ENCODE data around the gene GJB4.

GJB4 gene

DNA sequence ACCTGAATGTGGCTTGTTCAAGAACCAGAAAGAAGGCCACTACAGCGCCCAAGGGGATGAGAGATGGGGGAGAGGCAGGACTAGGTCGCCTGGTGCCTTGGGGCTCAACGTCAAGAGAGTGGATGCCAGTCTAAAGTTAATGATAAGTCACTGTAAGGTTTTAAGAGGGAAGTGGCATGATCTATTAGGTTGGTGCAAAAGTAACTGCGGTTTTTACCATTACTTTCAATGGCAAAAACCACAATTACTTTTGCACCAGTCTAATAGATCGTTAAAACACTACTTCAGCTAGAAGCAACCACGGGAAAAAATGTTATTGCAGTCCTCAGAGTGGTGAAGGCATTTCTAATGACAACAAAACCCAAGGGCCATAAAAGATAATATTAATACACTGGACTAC, 18.8 kb downstream of the GJB4 start:
- no peak overlapping the region for H3K4me3 ChIP-seq (ENCODE audit: low read depth, low read length)
- TF ChIP-seq, protein P1, sequence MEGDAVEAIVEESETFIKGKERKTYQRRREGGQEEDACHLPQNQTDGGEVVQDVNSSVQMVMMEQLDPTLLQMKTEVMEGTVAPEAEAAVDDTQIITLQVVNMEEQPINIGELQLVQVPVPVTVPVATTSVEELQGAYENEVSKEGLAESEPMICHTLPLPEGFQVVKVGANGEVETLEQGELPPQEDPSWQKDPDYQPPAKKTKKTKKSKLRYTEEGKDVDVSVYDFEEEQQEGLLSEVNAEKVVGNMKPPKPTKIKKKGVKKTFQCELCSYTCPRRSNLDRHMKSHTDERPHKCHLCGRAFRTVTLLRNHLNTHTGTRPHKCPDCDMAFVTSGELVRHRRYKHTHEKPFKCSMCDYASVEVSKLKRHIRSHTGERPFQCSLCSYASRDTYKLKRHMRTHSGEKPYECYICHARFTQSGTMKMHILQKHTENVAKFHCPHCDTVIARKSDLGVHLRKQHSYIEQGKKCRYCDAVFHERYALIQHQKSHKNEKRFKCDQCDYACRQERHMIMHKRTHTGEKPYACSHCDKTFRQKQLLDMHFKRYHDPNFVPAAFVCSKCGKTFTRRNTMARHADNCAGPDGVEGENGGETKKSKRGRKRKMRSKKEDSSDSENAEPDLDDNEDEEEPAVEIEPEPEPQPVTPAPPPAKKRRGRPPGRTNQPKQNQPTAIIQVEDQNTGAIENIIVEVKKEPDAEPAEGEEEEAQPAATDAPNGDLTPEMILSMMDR (IDR thresholded peaks at IDR 0.05; ENCODE audit: borderline replicate concordance, insufficient read depth, low read depth, low read length), result no peak

DNA sequence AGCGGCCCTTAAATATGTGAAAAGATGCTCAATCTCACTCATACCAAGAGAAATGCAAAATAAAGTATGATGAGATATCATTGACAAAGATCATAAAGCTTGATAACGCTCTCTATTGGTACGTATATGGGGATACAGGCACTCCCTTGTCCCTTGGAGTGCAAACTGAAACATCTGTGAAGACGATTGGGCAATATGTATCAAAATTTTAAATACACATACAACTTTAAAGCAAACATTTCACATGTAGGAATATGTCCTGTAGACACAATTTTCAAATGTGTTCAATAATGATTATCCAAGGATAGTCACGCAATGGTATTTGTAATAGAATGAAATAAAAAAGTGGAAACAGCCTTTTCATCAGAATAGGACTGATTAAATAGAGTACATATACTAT, 19.5 kb downstream of the GJB4 start:
- TF ChIP-seq, protein P1 (IDR thresholded peaks at IDR 0.05; ENCODE audit: borderline replicate concordance, insufficient read depth, low read depth, low read length), result no peak
- no peak overlapping the region for H3K4me3 ChIP-seq (ENCODE audit: low read depth, low read length)

DNA sequence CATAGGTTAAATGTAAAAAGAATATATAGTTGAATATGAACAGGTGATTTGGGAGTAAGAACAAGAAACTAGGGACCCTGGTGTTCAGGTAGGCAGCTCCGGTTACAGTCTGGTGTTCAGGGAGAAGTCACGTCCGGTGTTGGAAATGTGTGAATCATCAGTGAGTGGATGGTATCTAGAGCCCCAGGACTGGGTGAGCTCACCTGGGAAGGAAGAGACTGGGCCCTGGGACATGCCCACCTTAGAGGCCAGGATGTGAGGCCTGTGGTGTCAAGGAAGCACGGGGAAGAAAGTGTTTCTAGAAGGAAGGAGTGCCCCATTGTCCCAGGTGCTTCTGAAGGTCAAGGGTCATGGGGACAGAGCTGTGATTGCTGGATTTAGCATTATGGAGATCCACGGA, 20.0 kb downstream of the GJB4 start:
- TF ChIP-seq, protein P1 (IDR thresholded peaks at IDR 0.05; ENCODE audit: borderline replicate concordance, insufficient read depth, low read depth, low read length), result no peak
- H3K4me3 ChIP-seq (ENCODE audit: low read depth, low read length), result no peak overlapping the region

DNA sequence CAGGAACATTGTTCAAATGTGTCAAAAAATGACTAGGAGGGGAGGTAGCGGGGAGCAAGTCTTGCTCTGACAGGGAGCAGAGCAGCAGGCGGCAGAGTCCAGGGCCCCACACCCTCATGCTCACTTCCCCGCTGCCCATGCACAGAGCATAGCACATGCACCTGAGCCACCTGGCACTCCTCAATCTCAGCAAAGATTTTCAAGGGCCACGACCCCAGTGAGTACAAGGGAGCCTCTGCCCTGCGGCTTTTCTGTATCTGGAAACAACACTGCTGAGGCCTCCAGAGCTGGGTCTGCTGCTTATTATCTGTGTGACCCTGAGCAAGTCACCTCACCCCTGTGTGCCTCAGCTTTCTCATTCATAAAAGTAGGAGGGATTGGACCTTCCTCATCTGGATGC, 20.4 kb downstream of the GJB4 start:
- no peak overlapping the region for H3K4me3 ChIP-seq (ENCODE audit: low read depth, low read length)
- TF ChIP-seq, protein P1 (IDR thresholded peaks at IDR 0.05; ENCODE audit: borderline replicate concordance, insufficient read depth, low read depth, low read length), result no peak

DNA sequence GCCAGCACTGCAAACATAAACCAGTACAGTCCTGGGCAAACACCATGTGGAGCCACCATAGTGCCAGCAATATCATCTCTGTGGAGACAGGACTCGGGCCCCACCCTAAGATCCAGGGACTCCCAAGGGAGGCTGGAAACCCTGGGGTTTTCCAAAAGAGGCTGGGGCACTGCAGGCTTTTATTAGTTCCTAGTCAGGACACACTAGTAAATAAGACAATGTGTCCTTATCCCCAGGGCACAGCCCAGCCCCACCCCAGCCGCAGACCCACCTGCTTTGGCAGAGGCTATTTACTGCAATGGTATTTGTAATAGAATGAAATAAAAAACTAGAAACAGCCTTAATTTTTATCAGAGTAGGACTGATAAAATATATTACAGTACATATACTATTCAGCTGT, 21.0 kb downstream of the GJB4 start:
- H3K4me3 ChIP-seq (ENCODE audit: low read depth, low read length), result no peak overlapping the region
- TF ChIP-seq, protein P1 (IDR thresholded peaks at IDR 0.05; ENCODE audit: borderline replicate concordance, insufficient read depth, low read depth, low read length), result no peak

DNA sequence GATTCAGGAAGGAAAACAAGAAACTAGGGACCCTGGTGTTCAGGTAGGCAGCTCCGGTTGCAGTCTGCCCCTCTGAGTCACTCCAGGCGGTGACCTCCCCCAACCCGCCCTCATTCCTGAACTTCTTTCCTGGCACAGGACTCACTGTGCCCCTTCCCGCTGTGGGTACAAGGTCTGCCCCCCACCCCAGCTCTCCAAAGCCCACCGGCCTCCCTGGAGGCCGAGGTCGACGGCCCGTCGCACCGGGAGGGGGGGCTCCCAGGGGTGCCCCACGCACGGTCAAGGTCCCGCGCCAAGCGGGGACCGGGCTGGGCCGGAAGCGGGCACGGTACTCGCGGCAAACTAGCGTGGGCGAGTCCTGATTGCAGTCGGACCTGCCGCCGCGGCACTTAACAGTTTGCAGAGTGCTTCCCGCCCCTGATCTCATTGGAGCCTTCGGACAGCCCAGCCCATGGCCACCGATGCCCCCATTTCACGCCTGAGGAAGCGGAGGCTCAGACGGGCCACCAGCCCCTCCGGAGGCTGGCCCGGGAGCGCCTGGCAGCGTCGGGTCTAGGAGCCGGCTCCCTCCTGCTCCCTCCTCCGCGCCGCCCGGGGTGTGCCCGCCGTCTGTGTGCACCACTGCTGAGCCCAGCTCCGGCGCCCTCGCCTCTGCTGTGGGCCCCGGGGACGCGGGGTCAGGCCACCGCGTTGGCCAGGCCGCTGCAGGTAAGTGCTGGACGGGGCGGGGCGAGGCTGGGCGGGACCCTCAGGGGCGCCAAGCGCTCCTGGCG, 21.7 kb downstream of the GJB4 start, which contains the start of gene GJB3:
TSS of gene GJB3 (plus strand) at position 144 of the 773 bp plus-strand sequence. CDS start 3,549 bp downstream, outside the sequence.
- TF ChIP-seq, protein P1 (IDR thresholded peaks at IDR 0.05; ENCODE audit: borderline replicate concordance, insufficient read depth, low read depth, low read length), result no peak
- no peak within 1 kb of the TSS for H3K4me3 ChIP-seq (ENCODE audit: low read depth, low read length)

DNA sequence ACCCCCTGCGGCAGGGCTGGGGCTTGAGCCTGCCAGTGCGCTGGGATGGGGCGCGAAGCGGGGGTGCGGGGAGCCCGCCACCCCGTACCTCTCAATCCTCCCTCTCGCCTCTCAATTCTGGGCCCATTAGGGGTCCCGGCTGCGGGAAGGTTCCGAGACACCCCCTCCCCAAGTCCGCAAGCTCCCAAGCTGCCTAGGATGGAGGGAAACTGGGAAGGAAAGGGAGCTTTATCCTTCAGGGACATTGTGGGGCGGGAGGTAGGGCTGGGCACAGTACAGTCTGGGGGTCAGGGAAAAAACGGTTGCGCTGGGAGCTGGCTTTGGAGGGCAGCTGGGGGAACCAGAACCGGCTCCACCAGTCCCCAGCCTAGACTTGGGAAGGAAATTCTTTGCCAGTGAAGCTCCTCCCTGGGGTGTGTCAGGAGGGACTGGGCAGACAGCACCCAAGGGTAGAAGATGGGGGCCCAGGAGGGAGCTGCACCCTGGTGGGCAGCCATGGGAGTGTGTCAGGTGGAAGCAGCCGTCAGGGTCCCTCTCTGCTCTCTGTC, 22.4 kb downstream of the GJB4 start:
- TF ChIP-seq, protein P1 (IDR thresholded peaks at IDR 0.05; ENCODE audit: borderline replicate concordance, insufficient read depth, low read depth, low read length), result no peak
- no peak overlapping the region for H3K4me3 ChIP-seq (ENCODE audit: low read depth, low read length)

All from GM12875 (cell line).